GM23338 (cell line): ENCODE results near the gene RENBP. TPM values are rescaled to one million over a fixed set of nuclear protein-coding genes. Genes with fewer than 3 reads are reported as not detected.

ENCODE experiments used
- CREB1 ChIP-seq: fragments of 250-450 bp; sonication (Bioruptor Pico); IDR thresholded peaks from 2 replicates; pipeline ENCODE4 v1.5.0; 2020; ENCODE audit warnings: low read depth, mild to moderate bottlenecking, moderate library complexity
- EZH2 ChIP-seq: fragments of 200-600 bp; sonication (generic); IDR thresholded peaks from one replicate; pipeline ENCODE4 v1.8.0; 2017; ENCODE audit warnings: antibody characterized with exemption, mild to moderate bottlenecking, low read depth; ENCODE audit not compliant: unreplicated experiment
- NANOG ChIP-seq: IDR thresholded peaks from 2 replicates; pipeline ENCODE4 v1.6.1; 2016; ENCODE audit warnings: antibody characterized with exemption, borderline replicate concordance
- POLR2AphosphoS5 ChIP-seq: IDR thresholded peaks from 2 replicates; pipeline ENCODE4 v1.6.1; 2016; ENCODE audit warnings: antibody characterized with exemption, low read depth
- STAT1 ChIP-seq: IDR thresholded peaks from one replicate; pipeline ENCODE4 v1.6.1; 2016; ENCODE audit warnings: antibody characterized with exemption; ENCODE audit not compliant: unreplicated experiment
- polyA plus RNA-seq: library from polyadenylated mRNA; unstranded; fragments of >200 nt; fragmentation: Nextera tagmentation; extraction: Ambion mirVana; gene quantifications from 2 replicates; pipeline ENCODE4 v1.2.1, GENCODE V29; 2016
- total RNA-seq: library from RNA; depleted of rRNA; stranded (reverse); fragments of >200 nt; shearing (Covaris generic); gene quantifications from 2 replicates; pipeline ENCODE4 v1.2.3, GENCODE V29; 2014
- TF ChIP-seq, protein P1 (sequence below): fragments of 250-450 bp; sonication (Bioruptor Pico); IDR thresholded peaks from 2 replicates; pipeline ENCODE4 v1.5.0; 2020; ENCODE audit warnings: mild to moderate bottlenecking, moderate library complexity
- TF ChIP-seq, protein P2 (sequence below), 2 experiments: fragments of 200-600 bp in 1 of 2; sonication (generic) in 1 of 2; conservative IDR thresholded peaks; 2 replicates each; pipeline versions ENCODE4 v1.5.1 to v1.6.1; 2016 to 2017; ENCODE audit warnings: antibody characterized with exemption in 2 of 2, low read depth in 2 of 2, mild to moderate bottlenecking in 2 of 2, moderate library complexity in 1 of 2

RENBP gene
- total and polyA plus RNA-seq, 2 experiments from 2014 or later, result 2.0 to 10.3 TPM

DNA sequence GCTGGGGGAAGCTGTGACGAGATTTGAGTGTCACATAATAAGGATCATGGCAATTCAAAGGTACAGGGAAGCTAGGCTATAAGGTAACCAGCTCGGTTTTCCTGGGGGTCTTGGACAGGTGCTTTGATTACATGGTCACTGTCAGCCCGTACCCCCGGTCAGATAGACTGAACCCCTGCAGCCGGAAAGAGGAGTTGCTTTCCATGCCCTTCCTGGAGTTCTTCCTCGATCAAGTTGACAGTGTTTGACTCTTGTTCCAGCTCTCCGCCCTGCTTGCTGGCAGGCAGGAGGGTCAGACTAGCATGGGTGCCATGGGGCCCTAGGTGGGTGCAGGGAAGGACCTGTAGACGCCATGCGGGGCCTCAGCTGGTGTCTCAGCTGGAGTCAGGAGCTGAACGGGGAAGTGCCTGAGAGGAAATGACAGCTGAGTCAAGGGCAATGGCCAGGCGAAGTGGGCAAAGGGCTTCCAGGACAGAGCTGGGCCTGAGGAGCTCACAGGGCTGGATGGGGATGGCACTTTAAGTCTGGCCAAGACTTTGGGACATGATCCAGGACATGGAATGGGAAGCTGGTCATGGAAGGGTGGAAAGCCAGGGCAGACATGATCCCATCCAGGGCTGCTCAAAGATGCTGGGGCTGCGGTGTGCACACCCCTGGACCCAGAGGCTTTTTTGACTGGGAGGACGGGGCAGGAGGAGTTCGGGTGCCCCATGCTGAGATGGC is 29.7 kb upstream of the RENBP start (continued):
- TF ChIP-seq, protein P1, sequence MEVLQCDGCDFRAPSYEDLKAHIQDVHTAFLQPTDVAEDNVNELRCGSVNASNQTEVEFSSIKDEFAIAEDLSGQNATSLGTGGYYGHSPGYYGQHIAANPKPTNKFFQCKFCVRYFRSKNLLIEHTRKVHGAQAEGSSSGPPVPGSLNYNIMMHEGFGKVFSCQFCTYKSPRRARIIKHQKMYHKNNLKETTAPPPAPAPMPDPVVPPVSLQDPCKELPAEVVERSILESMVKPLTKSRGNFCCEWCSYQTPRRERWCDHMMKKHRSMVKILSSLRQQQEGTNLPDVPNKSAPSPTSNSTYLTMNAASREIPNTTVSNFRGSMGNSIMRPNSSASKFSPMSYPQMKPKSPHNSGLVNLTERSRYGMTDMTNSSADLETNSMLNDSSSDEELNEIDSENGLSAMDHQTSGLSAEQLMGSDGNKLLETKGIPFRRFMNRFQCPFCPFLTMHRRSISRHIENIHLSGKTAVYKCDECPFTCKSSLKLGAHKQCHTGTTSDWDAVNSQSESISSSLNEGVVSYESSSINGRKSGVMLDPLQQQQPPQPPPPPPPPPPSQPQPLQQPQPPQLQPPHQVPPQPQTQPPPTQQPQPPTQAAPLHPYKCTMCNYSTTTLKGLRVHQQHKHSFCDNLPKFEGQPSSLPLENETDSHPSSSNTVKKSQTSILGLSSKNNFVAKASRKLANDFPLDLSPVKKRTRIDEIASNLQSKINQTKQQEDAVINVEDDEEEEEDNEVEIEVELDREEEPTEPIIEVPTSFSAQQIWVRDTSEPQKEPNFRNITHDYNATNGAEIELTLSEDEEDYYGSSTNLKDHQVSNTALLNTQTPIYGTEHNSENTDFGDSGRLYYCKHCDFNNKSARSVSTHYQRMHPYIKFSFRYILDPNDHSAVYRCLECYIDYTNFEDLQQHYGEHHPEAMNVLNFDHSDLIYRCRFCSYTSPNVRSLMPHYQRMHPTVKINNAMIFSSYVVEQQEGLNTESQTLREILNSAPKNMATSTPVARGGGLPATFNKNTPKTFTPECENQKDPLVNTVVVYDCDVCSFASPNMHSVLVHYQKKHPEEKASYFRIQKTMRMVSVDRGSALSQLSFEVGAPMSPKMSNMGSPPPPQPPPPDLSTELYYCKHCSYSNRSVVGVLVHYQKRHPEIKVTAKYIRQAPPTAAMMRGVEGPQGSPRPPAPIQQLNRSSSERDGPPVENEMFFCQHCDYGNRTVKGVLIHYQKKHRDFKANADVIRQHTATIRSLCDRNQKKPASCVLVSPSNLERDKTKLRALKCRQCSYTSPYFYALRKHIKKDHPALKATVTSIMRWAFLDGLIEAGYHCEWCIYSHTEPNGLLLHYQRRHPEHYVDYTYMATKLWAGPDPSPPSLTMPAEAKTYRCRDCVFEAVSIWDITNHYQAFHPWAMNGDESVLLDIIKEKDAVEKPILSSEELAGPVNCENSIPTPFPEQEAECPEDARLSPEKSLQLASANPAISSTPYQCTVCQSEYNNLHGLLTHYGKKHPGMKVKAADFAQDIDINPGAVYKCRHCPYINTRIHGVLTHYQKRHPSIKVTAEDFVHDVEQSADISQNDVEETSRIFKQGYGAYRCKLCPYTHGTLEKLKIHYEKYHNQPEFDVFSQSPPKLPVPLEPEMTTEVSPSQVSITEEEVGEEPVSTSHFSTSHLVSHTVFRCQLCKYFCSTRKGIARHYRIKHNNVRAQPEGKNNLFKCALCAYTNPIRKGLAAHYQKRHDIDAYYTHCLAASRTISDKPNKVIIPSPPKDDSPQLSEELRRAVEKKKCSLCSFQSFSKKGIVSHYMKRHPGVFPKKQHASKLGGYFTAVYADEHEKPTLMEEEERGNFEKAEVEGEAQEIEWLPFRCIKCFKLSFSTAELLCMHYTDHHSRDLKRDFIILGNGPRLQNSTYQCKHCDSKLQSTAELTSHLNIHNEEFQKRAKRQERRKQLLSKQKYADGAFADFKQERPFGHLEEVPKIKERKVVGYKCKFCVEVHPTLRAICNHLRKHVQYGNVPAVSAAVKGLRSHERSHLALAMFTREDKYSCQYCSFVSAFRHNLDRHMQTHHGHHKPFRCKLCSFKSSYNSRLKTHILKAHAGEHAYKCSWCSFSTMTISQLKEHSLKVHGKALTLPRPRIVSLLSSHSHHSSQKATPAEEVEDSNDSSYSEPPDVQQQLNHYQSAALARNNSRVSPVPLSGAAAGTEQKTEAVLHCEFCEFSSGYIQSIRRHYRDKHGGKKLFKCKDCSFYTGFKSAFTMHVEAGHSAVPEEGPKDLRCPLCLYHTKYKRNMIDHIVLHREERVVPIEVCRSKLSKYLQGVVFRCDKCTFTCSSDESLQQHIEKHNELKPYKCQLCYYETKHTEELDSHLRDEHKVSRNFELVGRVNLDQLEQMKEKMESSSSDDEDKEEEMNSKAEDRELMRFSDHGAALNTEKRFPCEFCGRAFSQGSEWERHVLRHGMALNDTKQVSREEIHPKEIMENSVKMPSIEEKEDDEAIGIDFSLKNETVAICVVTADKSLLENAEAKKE (CRISPR knock-in tag), result no peak
- TF ChIP-seq, protein P2, sequence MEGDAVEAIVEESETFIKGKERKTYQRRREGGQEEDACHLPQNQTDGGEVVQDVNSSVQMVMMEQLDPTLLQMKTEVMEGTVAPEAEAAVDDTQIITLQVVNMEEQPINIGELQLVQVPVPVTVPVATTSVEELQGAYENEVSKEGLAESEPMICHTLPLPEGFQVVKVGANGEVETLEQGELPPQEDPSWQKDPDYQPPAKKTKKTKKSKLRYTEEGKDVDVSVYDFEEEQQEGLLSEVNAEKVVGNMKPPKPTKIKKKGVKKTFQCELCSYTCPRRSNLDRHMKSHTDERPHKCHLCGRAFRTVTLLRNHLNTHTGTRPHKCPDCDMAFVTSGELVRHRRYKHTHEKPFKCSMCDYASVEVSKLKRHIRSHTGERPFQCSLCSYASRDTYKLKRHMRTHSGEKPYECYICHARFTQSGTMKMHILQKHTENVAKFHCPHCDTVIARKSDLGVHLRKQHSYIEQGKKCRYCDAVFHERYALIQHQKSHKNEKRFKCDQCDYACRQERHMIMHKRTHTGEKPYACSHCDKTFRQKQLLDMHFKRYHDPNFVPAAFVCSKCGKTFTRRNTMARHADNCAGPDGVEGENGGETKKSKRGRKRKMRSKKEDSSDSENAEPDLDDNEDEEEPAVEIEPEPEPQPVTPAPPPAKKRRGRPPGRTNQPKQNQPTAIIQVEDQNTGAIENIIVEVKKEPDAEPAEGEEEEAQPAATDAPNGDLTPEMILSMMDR (conservative IDR thresholded peaks at IDR 0.05; ENCODE audit: low read depth in 2 of 2), result no peak
- TF ChIP-seq EZH2 (no peak), CREB1 (CRISPR knock-in tag) (no peak), STAT1 (no peak), NANOG (no peak), POLR2AphosphoS5 (no peak)
